HG02623 (cell line): ENCODE data around the gene ANKRD55.
"Not testable (repeated sequence)": the region's sequence is repeated elsewhere in the genome, so short reads cannot be mapped to it uniquely, and the experiment has no call there.

Experiments used
- ATAC-seq: cut with Tn5 transposase; IDR thresholded peaks from one replicate; pipeline ENCODE4 v1.9.1; 2021; ENCODE audit warnings: moderate library complexity; ENCODE audit not compliant: unreplicated experiment

ANKRD55 gene

GRCh38 chr5:56110646-56111403, 122.3 kb downstream of the ANKRD55 start:
- ATAC-seq = no peak

- ATAC-seq = no peak
Measured at GRCh38 chr5:56108246-56108645, 124.9 kb downstream of the ANKRD55 start.

- no peak for ATAC-seq
Measured at GRCh38 chr5:56106837-56107236, 126.3 kb downstream of the ANKRD55 start.

DNA sequence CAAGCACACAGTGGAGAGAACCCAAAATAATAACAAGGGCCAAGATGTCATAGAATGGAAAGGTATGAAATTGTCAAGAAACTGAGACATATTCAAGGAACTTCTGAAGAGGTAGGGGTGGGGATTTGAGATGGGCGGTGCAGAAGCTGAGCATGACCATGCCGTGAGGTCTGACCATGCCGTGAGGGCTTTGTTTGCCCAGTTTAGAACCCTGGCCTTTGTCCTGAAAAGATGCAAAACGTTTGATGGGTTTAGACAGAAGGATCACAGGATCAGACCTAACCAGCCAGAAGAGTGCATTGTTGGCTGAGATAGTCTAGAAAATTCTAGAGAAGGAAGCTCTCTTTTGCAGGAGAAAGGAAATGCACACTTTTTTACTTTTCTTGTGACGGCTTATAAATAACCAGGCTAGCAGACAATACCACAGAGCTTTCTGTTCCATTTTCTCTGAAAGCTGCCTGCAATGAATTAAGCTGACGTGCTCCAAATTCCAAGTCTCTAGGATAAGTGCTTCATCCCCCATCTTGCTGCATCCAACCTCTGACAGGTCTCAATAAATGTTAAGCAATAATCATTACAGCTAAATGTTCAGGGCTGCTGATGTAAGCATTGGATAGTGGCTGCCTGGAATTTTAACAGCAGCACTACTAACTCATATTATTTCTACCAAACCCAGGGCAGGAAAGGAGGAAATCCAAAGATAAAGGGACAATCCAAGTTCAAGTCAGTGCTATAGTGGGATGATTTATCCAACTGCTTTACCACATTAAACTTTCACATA, 127.4 kb downstream of the ANKRD55 start:
- no peak for ATAC-seq

- ATAC-seq = no peak
Measured at GRCh38 chr5:56102889-56103288, 130.2 kb downstream of the ANKRD55 start.

- not testable (repeated sequence) for ATAC-seq
Measured at GRCh38 chr5:56102207-56102606, 130.9 kb downstream of the ANKRD55 start.

DNA sequence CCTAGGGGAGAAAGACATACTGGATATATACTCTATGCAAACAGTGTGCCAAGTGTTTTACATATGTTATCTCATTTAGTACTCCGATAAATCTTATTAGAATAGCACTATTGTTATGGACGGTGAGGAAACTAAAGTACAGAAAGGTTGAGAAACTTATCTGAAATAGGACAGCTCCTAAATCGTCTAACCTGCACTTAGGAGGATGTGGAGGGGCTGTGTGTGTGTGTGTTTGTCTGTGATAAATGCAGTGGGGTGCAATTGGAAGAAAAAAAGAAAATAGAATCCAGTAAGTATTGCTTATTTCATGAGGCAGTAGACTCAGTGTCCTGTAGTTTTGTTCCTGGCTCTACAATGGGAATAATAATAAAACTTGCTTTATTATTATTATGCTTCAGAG, 131.9 kb downstream of the ANKRD55 start:
- no peak for ATAC-seq

DNA sequence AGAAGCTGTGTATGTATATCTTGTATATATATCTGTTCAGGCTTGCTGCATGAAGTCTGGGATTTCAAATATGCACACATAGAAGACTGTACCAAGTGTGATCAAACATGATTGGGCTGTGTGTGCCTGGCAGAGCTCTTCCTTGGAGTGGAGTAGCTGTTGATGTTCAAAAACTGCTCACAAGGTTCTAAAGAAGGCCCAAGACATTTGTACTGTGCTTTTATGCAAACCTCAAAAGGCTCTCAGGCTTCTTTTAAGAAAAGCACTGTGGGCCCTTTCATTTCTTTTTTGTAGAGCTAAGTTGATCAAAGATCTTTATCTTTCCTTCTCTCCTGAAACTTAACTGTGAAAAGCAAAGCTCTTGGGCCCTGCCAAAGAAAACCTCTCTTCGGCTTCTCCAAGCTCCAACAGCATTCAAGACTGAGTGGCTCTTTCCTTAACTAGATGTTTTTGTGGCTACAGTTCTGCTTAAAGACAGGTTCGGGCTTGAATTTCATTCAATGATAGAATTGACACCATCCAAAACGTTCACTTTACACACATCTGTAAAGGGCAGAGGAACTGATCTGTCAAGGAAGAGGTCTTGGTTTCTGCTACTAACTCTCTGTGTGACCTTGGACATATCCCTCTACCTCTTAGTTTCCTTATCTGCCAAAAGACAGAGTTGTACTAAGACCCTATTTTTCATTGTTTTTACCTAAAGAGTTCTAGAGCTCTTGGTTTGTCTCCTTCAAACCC, 132.5 kb downstream of the ANKRD55 start:
- ATAC-seq = no peak

DNA sequence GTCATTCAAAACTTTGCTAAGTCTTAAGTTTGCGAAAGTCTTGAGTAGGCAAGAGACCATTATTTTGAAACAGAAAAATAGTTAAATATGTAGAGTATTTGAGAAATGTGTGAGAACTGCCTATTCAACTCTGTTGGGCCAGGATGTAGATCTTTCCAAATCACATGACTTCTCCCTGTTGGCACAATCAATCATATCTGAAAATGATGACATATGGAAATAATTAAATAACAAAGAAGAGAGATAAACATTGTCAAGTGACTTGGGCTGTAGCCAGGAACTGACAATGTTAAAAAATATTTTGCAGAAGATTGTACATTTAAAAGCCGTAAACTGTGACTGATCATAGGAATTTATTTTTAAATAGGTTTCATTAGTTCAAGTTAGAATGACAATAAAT, 133.8 kb downstream of the ANKRD55 start:
- ATAC-seq = no peak

DNA sequence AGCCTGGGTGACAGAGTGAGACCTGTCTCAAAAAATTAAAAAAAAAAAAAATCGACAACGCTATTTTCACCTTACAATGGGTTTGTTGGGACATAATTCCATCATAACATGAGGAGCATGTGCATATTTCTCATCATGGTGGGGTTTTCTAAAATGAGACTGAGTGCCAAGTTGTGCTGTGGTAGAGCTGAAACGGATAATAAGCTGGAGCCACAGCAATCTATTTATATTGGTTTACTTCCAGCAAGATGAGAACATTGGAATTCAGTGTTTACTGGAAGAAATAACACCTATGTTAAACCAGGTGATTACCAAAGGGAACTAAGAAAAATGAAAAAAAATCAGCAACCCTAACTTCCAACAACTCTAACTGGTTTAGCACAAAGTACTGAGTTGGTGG, 136.1 kb downstream of the ANKRD55 start:
- ATAC-seq = no peak

GRCh38 chr5:56095579-56096102, 137.5 kb downstream of the ANKRD55 start:
- ATAC-seq = peak; percentile 81

- ATAC-seq = no peak
Measured at GRCh38 chr5:56094579-56095361, 138.4 kb downstream of the ANKRD55 start.

GRCh38 chr5:56093970-56094369, 139.2 kb downstream of the ANKRD55 start:
- no peak for ATAC-seq

DNA sequence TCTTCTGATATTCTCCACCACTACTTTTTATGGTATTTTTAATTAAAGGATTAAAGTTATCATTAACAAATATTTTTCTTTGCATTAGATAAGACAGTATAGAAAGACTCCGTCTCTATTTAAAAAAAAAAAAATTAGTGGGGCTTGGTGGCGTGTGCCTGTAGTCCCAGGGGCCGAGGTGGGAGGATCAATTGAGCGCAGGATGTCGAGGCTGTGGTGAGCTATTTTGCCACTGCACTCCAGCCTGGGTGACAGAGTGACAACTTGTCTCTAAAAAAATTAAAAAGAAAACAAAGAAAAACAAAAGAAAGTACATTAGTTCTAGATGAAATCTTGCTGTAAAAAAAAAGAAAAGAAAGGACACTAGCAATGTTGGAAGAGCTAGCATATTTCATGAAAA, 141.0 kb downstream of the ANKRD55 start:
- ATAC-seq = no peak

DNA sequence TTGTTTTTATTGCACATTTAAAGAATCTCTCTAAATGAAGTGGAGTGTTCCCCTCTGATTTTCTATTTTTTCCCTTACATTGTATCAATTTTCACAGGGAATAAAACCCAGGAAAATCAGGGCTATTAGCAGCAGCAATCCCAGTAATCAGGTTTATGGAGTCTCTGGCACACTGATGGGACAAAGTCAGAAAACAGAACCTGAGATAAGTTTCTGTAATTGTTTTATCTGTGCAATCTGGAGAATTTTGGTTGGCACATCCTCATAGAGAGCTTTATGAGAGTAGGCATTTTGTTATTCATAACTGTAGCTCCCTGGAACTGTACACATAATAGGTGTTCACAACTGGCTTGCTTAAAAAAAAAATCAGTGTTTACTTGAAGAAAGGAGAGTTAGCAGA, 141.5 kb downstream of the ANKRD55 start:
- ATAC-seq = no peak

- ATAC-seq = no peak
Measured at GRCh38 chr5:56090793-56091460, 142.2 kb downstream of the ANKRD55 start.

DNA sequence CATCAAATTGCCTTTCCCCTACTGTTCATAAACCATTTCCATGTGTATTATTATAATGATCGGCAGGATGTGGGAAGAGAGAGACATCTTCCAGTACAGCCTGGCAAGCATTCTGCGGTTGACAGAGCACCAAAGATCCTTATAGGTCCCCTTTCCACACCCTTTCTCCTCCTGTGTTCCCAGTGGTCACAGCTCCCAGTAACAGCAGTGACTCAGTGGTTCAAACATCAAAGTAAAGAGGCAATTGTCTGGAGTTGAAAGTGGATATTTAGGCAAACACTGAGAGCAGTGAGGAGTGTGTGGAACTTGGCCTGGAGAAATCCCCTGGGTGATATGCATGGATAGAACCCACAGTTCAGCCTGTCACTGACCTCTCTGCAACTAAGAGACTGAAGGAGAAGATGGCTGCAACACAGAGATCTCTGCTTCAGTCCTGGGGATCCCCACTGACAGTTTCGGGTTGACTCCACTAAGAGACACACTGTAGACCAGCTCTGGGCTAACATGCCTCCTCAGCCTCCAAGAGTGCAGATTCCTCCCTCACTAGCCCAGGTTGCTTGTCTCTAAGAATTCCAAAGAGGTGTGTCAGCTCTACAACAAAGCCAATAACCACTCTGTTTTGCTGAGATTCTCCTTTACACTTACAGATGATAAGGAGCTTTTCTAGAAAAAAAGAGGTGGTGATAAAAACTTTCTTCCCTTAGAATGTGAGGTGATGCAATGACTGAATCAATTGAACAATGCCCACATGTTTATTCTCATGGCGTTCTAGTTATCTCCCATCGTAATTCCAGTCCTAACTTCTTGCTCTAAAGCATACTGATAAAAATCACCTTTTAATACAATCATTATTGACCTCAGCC, 143.9 kb downstream of the ANKRD55 start:
- ATAC-seq = peak; percentile 94

DNA sequence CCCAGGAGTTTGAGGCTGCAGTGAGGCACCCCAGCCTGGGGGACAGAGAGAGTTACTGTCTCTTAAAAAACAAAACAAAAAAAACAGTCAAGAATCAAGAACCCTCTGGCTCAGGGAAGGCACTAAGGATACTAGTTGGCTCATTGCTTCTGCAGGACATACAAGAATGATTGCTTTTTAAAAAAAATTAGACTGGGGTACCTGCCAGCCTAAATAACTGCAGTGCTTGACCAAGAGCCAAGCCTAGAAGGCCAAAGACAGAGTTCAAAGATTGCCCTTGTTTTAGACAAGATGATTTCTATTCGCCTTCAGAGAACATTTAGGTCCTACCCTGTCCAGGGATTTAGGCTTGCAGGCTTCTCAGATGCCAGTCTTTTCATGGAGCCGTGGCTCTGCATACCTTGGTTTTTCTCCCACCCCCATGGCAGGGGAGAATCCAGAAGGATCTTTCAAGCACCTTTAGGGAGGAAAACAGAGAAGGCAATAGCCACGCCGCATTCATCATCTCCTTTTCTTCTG, 144.6 kb downstream of the ANKRD55 start:
- ATAC-seq = no peak

DNA sequence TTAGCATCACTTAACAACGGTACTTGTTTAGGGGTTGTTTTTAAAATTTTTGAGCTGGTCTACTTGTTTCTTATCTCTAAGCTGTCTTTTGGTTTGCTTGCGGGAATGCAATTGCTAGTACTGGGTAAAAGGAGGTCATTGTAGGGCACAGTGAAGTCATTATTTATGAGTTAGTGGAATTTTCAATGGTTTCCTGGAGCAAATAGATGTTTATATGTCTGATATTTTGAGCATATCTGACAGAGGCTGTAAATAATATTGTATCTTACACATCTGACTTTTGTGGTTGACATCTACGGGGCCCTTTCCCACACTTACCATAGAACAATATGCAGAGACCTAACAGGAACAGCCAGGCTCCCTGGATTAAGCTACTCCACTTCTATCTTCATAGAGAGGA, 147.9 kb downstream of the ANKRD55 start:
- ATAC-seq = no peak
